ENCODE data around the gene UTP3. TPM values are rescaled to one million over a fixed set of nuclear protein-coding genes. Genes with fewer than 3 reads are reported as not detected.
"Not testable (repeated sequence)": the region's sequence is repeated elsewhere in the genome, so short reads cannot be mapped to it uniquely, and the experiment has no call there.

Gene UTP3
- total RNA-seq, 4 donors from 2014 or later, result 6.7 to 28.9 (median 17.1) TPM

- no peak overlapping the region for H3K27ac ChIP-seq
- no peaks in the 10 kb centered on the region for H3K9me3 ChIP-seq
- H3K4me1 ChIP-seq, result no peaks in the 10 kb centered on the region
- TF ChIP-seq, protein P1, sequence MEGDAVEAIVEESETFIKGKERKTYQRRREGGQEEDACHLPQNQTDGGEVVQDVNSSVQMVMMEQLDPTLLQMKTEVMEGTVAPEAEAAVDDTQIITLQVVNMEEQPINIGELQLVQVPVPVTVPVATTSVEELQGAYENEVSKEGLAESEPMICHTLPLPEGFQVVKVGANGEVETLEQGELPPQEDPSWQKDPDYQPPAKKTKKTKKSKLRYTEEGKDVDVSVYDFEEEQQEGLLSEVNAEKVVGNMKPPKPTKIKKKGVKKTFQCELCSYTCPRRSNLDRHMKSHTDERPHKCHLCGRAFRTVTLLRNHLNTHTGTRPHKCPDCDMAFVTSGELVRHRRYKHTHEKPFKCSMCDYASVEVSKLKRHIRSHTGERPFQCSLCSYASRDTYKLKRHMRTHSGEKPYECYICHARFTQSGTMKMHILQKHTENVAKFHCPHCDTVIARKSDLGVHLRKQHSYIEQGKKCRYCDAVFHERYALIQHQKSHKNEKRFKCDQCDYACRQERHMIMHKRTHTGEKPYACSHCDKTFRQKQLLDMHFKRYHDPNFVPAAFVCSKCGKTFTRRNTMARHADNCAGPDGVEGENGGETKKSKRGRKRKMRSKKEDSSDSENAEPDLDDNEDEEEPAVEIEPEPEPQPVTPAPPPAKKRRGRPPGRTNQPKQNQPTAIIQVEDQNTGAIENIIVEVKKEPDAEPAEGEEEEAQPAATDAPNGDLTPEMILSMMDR (IDR thresholded peaks at IDR 0.05), result no peak
- TF ChIP-seq POLR2A (IDR thresholded peaks at IDR 0.05), result no peak
- intact Hi-C loops (cut with DNase I; ENCODE audit: low total_unique reads), result loop anchor here (10.0 kb wide), 1 partner anchor 357 kb away; no protein-coding TSS in a partner anchor
- H3K27me3 ChIP-seq, result no peaks in the 10 kb centered on the region
- no peak for DNase-seq
- H3K4me3 ChIP-seq, result no peak overlapping the region
- no peaks in the 10 kb centered on the region for H3K36me3 ChIP-seq
Observed at GRCh38 chr4:70657326-70657725, 31.0 kb upstream of the UTP3 start.

- no peak for DNase-seq
- no peak for TF ChIP-seq POLR2A (IDR thresholded peaks at IDR 0.05)
- TF ChIP-seq, protein P1 (IDR thresholded peaks at IDR 0.05), result no peak
- H3K27ac ChIP-seq, result no peak overlapping the region
- H3K36me3 ChIP-seq, result no peaks in the 10 kb centered on the region
- H3K9me3 ChIP-seq, result no peaks in the 10 kb centered on the region
- H3K4me3 ChIP-seq, result no peak overlapping the region
- H3K4me1 ChIP-seq, result no peaks in the 10 kb centered on the region
- intact Hi-C loops (cut with DNase I; ENCODE audit: low total_unique reads), result loop anchor here (10.0 kb wide), 1 partner anchor 356 kb away; no protein-coding TSS in a partner anchor
- H3K27me3 ChIP-seq, result no peaks in the 10 kb centered on the region
Observed at GRCh38 chr4:70658418-70658817, 29.9 kb upstream of the UTP3 start.

- no peak for TF ChIP-seq POLR2A (IDR thresholded peaks at IDR 0.05)
- TF ChIP-seq, protein P1 (IDR thresholded peaks at IDR 0.05), result no peak
- intact Hi-C loops (cut with DNase I; ENCODE audit: low total_unique reads), result no loop called here
- Histone ChIP-seq H3K4me1 (no peaks in the 10 kb centered on the region), H3K27ac (no peak overlapping the region), H3K36me3 (no peaks in the 10 kb centered on the region), H3K27me3 (no peaks in the 10 kb centered on the region), H3K4me3 (no peak overlapping the region), H3K9me3 (no peaks in the 10 kb centered on the region)
- no peak for DNase-seq
Observed at GRCh38 chr4:70660106-70660505, 28.2 kb upstream of the UTP3 start.

DNA sequence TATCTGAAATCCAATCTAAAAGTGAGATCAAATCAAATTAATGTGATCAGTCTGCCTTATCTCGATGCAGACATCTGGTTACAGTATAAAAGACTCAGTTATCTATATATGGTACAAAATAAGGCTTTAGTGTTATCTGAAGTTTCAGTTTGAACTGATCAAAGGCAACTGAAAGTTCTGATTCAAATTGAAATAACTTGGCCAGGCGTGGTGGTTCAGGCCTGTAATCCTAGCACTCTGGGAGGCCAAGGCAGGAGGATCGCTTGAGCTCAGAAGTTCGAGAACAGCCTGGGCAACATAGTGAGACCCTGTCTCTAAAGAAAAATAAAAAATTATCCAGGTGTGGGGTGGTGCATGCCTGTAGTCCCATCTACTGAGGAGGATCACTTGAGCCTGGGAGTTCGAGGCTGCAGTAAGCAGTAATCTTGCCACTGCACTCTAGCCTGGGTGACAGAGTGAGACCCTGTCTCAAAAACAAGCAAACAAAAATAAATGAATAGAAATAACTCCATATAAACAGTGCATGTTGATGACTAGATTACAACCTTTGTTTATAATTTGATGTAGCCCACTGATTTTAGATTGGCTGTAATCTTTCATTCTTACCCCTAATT is 26.9 kb upstream of the UTP3 start:
- H3K9me3 ChIP-seq; intact Hi-C loops (cut with DNase I; ENCODE audit: low total_unique reads); H3K4me1 ChIP-seq; H3K27ac ChIP-seq; H3K36me3 ChIP-seq; H3K27me3 ChIP-seq; H3K4me3 ChIP-seq; DNase-seq: not testable (repeated sequence)

DNA sequence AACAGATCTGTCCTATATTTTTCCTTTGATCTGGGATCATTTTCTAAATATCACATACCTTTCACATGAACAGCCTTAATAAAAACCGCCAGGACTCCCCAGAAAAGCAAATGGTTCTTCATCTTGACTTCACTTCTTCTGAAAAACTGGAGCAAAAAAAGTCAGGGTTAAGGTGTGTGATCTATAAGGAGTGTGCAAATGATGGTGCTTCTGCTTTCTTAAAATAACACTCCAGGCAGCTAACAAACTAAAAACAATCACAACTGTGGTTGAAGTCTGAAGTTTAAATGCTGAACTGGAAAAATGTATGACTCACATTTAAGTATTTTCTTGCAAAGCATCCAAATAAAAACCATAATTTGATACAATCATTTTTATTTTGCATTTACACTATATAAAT is 22.0 kb upstream of the UTP3 start, which contains the start of gene JCHAIN:
TSS of gene JCHAIN (minus strand) at position 140 of the 400 bp plus-strand sequence. CDS start at position 122, 18 bp downstream.
- Histone ChIP-seq H3K27me3 (no peaks in the 10 kb centered on the region), H3K4me1 (no peaks in the 10 kb centered on the region), H3K27ac (peak within 1 kb of the TSS in 1 of 2 donors; percentile 16), H3K9me3 (no peaks in the 10 kb centered on the region), H3K36me3 (no peaks in the 10 kb centered on the region), H3K4me3 (no peak within 1 kb of the TSS)
- DNase-seq, result no peak
- TF ChIP-seq, protein P1 (IDR thresholded peaks at IDR 0.05), result no peak
- no peak for TF ChIP-seq POLR2A (IDR thresholded peaks at IDR 0.05)
- intact Hi-C loops (cut with DNase I; ENCODE audit: low total_unique reads), result no loop called here
